Retinal pigment epithelial cell (primary cell): ENCODE data around the gene PAMR1.

ENCODE experiments used
- DNase-seq: peaks from one replicate; pipeline ENCODE4 v3.0.0-alpha.2; 2010; ENCODE audit warnings: low read depth
- H3K4me3 ChIP-seq: 2 replicates; pipeline ENCODE4 v1.5.1; 2011; ENCODE audit warnings: mild to moderate bottlenecking, low read length, control low read depth, moderate library complexity
- CTCF ChIP-seq: conservative IDR thresholded peaks from 2 replicates; pipeline ENCODE4 v1.5.1; 2011; ENCODE audit warnings: low read depth, low read length, control low read depth, inconsistent platforms

The PAMR1 gene

GRCh38 chr11:35427071-35427470 lies 98.3 kb downstream of the PAMR1 start:
- no peak for DNase-seq
- no peak overlapping the region for H3K4me3 ChIP-seq
- TF ChIP-seq CTCF = no peak

GRCh38 chr11:35426351-35426750 lies 99.1 kb downstream of the PAMR1 start:
- TF ChIP-seq CTCF = no peak
- H3K4me3 ChIP-seq = no peak overlapping the region
- DNase-seq = no peak

GRCh38 chr11:35425603-35426212 lies 99.7 kb downstream of the PAMR1 start:
- H3K4me3 ChIP-seq = no peak overlapping the region
- DNase-seq = no peak
- no peak for TF ChIP-seq CTCF

- TF ChIP-seq CTCF = no peak
- no peak for DNase-seq
- H3K4me3 ChIP-seq = no peak overlapping the region
Observed at GRCh38 chr11:35424157-35424940, 101.1 kb downstream of the PAMR1 start.

- DNase-seq = no peak
- peak overlapping the region; percentile 3 for H3K4me3 ChIP-seq
- TF ChIP-seq CTCF = no peak
Observed at GRCh38 chr11:35420371-35420770, 105.0 kb downstream of the PAMR1 start.

- TF ChIP-seq CTCF = no peak
- DNase-seq = no peak
- H3K4me3 ChIP-seq = peak overlapping the region; percentile 40
Observed at GRCh38 chr11:35419830-35420333, 105.5 kb downstream of the PAMR1 start.
